ENCODE results near the gene NNMT. TPM values are rescaled to one million over a fixed set of nuclear protein-coding genes. Genes with fewer than 3 reads are reported as not detected.

NNMT gene
- total RNA-seq, 2 experiments from 2014 or later = not detected

DNA sequence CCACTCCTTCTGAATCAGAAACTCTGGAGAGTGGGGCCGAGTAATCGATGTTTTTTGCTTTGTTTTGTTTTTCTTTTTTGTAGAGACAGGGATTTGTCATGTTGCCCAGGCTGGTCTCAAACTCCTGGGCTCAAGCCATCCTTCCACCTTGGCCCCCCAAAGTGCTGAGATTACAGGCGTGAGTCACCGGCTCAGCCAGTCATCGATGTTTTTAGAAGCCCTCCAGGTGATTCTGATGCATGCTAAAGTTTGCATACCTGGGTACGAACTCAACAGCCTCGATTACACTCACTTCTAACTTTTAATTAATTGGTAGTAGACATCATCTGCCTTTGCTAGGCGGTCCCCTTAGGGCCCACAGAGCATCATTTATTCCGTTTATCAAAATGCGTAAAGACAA lies 53.8 kb downstream of the NNMT start:
- H2AFZ ChIP-seq (ENCODE audit: low read length) = no peak overlapping the region
- TF ChIP-seq CTCF (conservative IDR thresholded peaks at IDR 0.05; ENCODE audit: low read length) (no peak), EZH2phosphoT487 (IDR thresholded peaks at IDR 0.05; ENCODE audit: borderline replicate concordance, low read depth, low read length) (no peak)
- H3K4me2 ChIP-seq (ENCODE audit: low read length) = no peak overlapping the region
- H3K36me3 ChIP-seq (ENCODE audit: insufficient read depth, low read length) = no peaks in the 10 kb centered on the region
- H3K9me3 ChIP-seq (ENCODE audit: low read length) = 0 out of 2 replicates have a peak, but pooled peaks cover 5% of the 10 kb centered on the region
- H3K27ac ChIP-seq (ENCODE audit: low read depth, low read length, poor library complexity, severe bottlenecking) = no peak overlapping the region
- no TSS peak for BruUV-seq (replicated peaks)
- intact Hi-C loops (cut with micrococcal nuclease; ENCODE audit: unreplicated experiment) = no loop called here
- DNase-seq (ENCODE audit: low spot score) = no peak
- H3K9me2 ChIP-seq (ENCODE audit: insufficient read depth, low read length) = no peaks in the 10 kb centered on the region
- ChIA-PET CTCF (ENCODE audit: unreplicated experiment) (no interaction called here), POLR2A (interaction anchor here (0.7 kb wide), 2 partner anchors 26 to 1296 kb away, joined by 3 to 4 read pairs; no protein-coding TSS in a partner anchor)
- H3K79me2 ChIP-seq (ENCODE audit: insufficient read depth, low read depth, low read length) = no peaks in the 10 kb centered on the region
- no peaks in the 10 kb centered on the region for H3K4me1 ChIP-seq (ENCODE audit: insufficient read depth, low read length, poor library complexity, severe bottlenecking)
- no peaks in the 10 kb centered on the region for H4K20me1 ChIP-seq (ENCODE audit: insufficient read depth, low read length)
- no peak overlapping the region for H3K4me3 ChIP-seq (ENCODE audit: low read depth, low read length, poor library complexity, severe bottlenecking)

DNA sequence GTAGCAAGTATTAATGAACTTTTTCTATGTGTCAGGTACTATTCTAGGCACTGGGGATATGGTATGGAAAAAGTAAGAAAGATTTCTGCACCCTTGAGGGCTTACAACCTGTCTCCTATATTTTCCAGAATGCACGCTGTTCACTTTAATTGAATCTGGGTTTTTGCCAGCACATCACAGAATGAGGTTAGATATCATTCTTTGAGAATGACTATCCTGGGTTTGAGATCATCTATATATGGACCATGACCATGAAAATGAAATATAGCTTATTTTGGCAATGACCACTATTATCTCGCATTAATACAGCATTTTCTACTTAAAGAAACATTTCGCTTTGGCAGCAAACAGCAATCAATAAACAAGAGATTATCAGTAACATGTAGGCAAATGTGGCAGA lies 57.2 kb downstream of the NNMT start:
- no peak overlapping the region for H3K4me3 ChIP-seq (ENCODE audit: low read depth, low read length, poor library complexity, severe bottlenecking)
- no peak overlapping the region for H3K27ac ChIP-seq (ENCODE audit: low read depth, low read length, poor library complexity, severe bottlenecking)
- intact Hi-C loops (cut with micrococcal nuclease; ENCODE audit: unreplicated experiment) = no loop called here
- no peak overlapping the region for H2AFZ ChIP-seq (ENCODE audit: low read length)
- no peaks in the 10 kb centered on the region for H3K9me3 ChIP-seq (ENCODE audit: low read length)
- BruUV-seq (replicated peaks) = no TSS peak
- no peaks in the 10 kb centered on the region for H3K9me2 ChIP-seq (ENCODE audit: insufficient read depth, low read length)
- H3K4me2 ChIP-seq (ENCODE audit: low read length) = no peak overlapping the region
- H3K79me2 ChIP-seq (ENCODE audit: insufficient read depth, low read depth, low read length) = no peaks in the 10 kb centered on the region
- no peaks in the 10 kb centered on the region for H4K20me1 ChIP-seq (ENCODE audit: insufficient read depth, low read length)
- no peak for DNase-seq (ENCODE audit: low spot score)
- ChIA-PET POLR2A (no interaction called here), CTCF (ENCODE audit: unreplicated experiment) (no interaction called here)
- H3K4me1 ChIP-seq (ENCODE audit: insufficient read depth, low read length, poor library complexity, severe bottlenecking) = no peaks in the 10 kb centered on the region
- TF ChIP-seq EZH2phosphoT487 (IDR thresholded peaks at IDR 0.05; ENCODE audit: borderline replicate concordance, low read depth, low read length) = no peak
- TF ChIP-seq CTCF (conservative IDR thresholded peaks at IDR 0.05; ENCODE audit: low read length) = no peak
- H3K36me3 ChIP-seq (ENCODE audit: insufficient read depth, low read length) = no peaks in the 10 kb centered on the region

GRCh38 chr11:114354076-114354475 lies 57.9 kb downstream of the NNMT start:
- no peak overlapping the region for H3K4me3 ChIP-seq (ENCODE audit: low read depth, low read length, poor library complexity, severe bottlenecking)
- no TSS peak for BruUV-seq (replicated peaks)
- H3K36me3 ChIP-seq (ENCODE audit: insufficient read depth, low read length) = no peaks in the 10 kb centered on the region
- H4K20me1 ChIP-seq (ENCODE audit: insufficient read depth, low read length) = no peaks in the 10 kb centered on the region
- TF ChIP-seq CTCF (conservative IDR thresholded peaks at IDR 0.05; ENCODE audit: low read length) (no peak), EZH2phosphoT487 (IDR thresholded peaks at IDR 0.05; ENCODE audit: borderline replicate concordance, low read depth, low read length) (no peak)
- no peaks in the 10 kb centered on the region for H3K4me1 ChIP-seq (ENCODE audit: insufficient read depth, low read length, poor library complexity, severe bottlenecking)
- intact Hi-C loops (cut with micrococcal nuclease; ENCODE audit: unreplicated experiment) = no loop called here
- no peak overlapping the region for H2AFZ ChIP-seq (ENCODE audit: low read length)
- H3K27ac ChIP-seq (ENCODE audit: low read depth, low read length, poor library complexity, severe bottlenecking) = no peak overlapping the region
- no peaks in the 10 kb centered on the region for H3K79me2 ChIP-seq (ENCODE audit: insufficient read depth, low read depth, low read length)
- no peaks in the 10 kb centered on the region for H3K9me3 ChIP-seq (ENCODE audit: low read length)
- no peak overlapping the region for H3K4me2 ChIP-seq (ENCODE audit: low read length)
- no peak for DNase-seq (ENCODE audit: low spot score)
- no peaks in the 10 kb centered on the region for H3K9me2 ChIP-seq (ENCODE audit: insufficient read depth, low read length)
- POLR2A ChIA-PET = interaction anchor here (0.9 kb wide), 1 partner anchor 39 kb away, joined by 3 read pairs; no protein-coding TSS in a partner anchor
- CTCF ChIA-PET (ENCODE audit: unreplicated experiment) = no interaction called here
